HepG2 (cell line): ENCODE measurements around the gene CAMK4.

ENCODE experiments used
- CCDC6 ChIP-seq: sonication (generic); formaldehyde crosslinking; IDR thresholded peaks from 2 replicates; pipeline ENCODE4 v1.8.1; 2022; ENCODE audit warnings: mild to moderate bottlenecking, missing genetic modification reagents, moderate library complexity
- KLF13 ChIP-seq: sonication (generic); formaldehyde crosslinking; IDR thresholded peaks from 2 replicates; pipeline ENCODE4 v1.4.0; 2020; ENCODE audit warnings: mild to moderate bottlenecking, missing genetic modification reagents
- POLR2A ChIP-seq, 2 experiments: IDR thresholded peaks; 2 replicates each; pipeline ENCODE4 v1.6.1; 2011; ENCODE audit warnings: low read depth in 2 of 2, low read length in 2 of 2, mild to moderate bottlenecking in 1 of 2, moderate library complexity in 1 of 2; ENCODE audit not compliant: insufficient read depth in 1 of 2
- RBM22 ChIP-seq: fragments of 200-400 bp; formaldehyde crosslinking; optimal IDR thresholded peaks from 2 replicates; pipeline ENCODE3; 2017; ENCODE audit warnings: mild to moderate bottlenecking, low read length, moderate library complexity
- TF ChIP-seq, protein P1 (sequence below), 2 experiments: fragments of 450-650 bp in 1 of 2; sonication (generic) in 1 of 2; formaldehyde crosslinking; IDR thresholded peaks; 2 replicates each; pipeline versions ENCODE4 v1.5.0 to v1.8.0; 2020 to 2022; ENCODE audit warnings: mild to moderate bottlenecking in 1 of 2, missing genetic modification reagents in 1 of 2
- TF ChIP-seq, protein P2 (sequence below): IDR thresholded peaks from 2 replicates; pipeline ENCODE4 v1.6.1; 2018; ENCODE audit warnings: missing genetic modification reagents

DNA sequence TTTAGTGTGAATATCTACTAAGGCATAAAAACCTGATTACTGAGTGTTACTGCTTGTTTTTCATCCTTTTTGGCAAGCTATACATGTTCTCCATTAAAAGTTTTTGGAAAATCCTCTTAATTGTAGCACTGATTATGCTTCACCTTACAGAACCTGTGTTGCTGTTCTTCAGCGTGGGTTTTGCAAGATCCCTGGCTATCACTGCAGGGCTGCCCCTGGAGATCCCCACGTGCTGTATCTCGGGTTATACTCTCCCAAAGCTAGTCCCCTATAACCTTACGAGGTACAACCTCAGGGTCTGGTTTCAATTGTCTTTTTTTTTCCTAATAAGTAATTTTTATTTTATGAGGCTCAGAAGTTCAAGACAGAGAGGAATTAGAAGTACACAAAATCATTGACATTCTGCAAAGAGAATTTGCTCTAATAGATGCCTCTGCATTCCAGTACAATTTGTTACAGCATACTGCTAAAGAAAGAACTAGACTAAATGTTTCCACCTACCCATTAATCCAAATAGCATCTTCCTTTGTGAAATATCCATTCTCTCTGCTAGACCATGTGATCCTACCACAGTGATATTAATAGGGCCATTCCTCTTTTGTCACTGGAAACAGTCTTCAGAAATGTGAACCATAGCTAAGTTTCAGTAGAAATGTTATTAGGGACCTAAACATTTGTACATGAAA lies 25.8 kb upstream of the CAMK4 start:
- TF ChIP-seq POLR2A (IDR thresholded peaks at IDR 0.05; ENCODE audit: insufficient read depth in 1 of 2, low read depth in 2 of 2, low read length in 2 of 2) (no peak), RBM22 (no peak), CCDC6 (CRISPR knock-in tag) (no peak), KLF13 (CRISPR knock-in tag) (no peak)
- TF ChIP-seq, protein P1, sequence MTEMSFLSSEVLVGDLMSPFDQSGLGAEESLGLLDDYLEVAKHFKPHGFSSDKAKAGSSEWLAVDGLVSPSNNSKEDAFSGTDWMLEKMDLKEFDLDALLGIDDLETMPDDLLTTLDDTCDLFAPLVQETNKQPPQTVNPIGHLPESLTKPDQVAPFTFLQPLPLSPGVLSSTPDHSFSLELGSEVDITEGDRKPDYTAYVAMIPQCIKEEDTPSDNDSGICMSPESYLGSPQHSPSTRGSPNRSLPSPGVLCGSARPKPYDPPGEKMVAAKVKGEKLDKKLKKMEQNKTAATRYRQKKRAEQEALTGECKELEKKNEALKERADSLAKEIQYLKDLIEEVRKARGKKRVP (CRISPR knock-in tag; IDR thresholded peaks at IDR 0.05): no peak
- TF ChIP-seq, protein P2, sequence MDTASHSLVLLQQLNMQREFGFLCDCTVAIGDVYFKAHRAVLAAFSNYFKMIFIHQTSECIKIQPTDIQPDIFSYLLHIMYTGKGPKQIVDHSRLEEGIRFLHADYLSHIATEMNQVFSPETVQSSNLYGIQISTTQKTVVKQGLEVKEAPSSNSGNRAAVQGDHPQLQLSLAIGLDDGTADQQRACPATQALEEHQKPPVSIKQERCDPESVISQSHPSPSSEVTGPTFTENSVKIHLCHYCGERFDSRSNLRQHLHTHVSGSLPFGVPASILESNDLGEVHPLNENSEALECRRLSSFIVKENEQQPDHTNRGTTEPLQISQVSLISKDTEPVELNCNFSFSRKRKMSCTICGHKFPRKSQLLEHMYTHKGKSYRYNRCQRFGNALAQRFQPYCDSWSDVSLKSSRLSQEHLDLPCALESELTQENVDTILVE: no peak
